Measurements from ENCODE around the gene NFIL3.

Gene NFIL3

DNA sequence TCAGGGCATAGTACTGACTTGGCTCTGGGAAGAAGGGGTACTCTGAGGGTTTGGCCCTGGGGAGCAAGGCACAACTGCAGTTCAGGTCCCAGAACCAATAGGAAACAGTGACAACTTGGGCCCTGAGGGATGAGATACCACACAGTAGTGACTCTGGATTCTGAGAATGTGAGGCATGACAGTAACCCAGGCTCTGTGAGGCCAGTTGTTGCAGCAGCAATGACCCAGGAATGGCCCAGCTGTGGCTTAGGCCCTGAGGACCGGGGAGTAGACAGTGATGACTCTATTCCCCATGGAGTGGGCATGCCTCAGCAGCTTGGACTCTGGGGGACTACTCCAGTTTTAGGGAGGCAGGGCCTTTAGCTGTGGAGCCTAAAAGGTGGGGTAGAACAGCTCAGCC is 21.5 kb upstream of the NFIL3 start:
- TF ChIP-seq, protein P1, sequence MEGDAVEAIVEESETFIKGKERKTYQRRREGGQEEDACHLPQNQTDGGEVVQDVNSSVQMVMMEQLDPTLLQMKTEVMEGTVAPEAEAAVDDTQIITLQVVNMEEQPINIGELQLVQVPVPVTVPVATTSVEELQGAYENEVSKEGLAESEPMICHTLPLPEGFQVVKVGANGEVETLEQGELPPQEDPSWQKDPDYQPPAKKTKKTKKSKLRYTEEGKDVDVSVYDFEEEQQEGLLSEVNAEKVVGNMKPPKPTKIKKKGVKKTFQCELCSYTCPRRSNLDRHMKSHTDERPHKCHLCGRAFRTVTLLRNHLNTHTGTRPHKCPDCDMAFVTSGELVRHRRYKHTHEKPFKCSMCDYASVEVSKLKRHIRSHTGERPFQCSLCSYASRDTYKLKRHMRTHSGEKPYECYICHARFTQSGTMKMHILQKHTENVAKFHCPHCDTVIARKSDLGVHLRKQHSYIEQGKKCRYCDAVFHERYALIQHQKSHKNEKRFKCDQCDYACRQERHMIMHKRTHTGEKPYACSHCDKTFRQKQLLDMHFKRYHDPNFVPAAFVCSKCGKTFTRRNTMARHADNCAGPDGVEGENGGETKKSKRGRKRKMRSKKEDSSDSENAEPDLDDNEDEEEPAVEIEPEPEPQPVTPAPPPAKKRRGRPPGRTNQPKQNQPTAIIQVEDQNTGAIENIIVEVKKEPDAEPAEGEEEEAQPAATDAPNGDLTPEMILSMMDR (IDR thresholded peaks at IDR 0.05; ENCODE audit: low read depth, low read length, missing control alignments), result no peak
- no peak for DNase-seq (ENCODE audit: low read depth)
- in situ Hi-C loops (cut with HindIII; ENCODE audit: low sequenced_read_pairs), result loop anchor here (25.0 kb wide), 1 partner anchor 217 kb away; no protein-coding TSS in a partner anchor
- no peak overlapping the region for H3K4me3 ChIP-seq (ENCODE audit: low read depth, low read length)

DNA sequence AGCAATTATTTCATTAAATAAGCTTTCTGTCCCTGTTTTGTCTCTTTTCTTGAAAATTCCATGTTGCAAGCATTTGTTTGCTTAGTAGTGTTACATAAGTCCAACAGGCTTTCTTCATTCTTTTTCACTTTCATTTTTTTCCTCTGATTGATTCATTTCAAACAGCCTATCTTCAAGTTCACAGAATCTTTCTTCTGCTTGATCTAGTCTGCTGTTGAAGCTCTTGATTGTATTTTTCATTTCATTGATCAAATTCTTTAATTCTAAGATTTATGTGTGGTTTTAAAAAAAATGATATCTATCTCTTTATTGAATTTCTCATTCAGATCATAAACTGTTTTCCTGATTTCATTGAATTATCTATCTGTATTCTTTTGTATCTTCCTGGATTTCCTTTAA is 20.4 kb upstream of the NFIL3 start:
- H3K4me3 ChIP-seq (ENCODE audit: low read depth, low read length), result no peak overlapping the region
- TF ChIP-seq, protein P1 (IDR thresholded peaks at IDR 0.05; ENCODE audit: low read depth, low read length, missing control alignments), result no peak
- no peak for DNase-seq (ENCODE audit: low read depth)
- in situ Hi-C loops (cut with HindIII; ENCODE audit: low sequenced_read_pairs), result loop anchor here (5.0 to 25.0 kb wide), 2 partner anchors 63 to 218 kb away; no protein-coding TSS in a partner anchor

DNA sequence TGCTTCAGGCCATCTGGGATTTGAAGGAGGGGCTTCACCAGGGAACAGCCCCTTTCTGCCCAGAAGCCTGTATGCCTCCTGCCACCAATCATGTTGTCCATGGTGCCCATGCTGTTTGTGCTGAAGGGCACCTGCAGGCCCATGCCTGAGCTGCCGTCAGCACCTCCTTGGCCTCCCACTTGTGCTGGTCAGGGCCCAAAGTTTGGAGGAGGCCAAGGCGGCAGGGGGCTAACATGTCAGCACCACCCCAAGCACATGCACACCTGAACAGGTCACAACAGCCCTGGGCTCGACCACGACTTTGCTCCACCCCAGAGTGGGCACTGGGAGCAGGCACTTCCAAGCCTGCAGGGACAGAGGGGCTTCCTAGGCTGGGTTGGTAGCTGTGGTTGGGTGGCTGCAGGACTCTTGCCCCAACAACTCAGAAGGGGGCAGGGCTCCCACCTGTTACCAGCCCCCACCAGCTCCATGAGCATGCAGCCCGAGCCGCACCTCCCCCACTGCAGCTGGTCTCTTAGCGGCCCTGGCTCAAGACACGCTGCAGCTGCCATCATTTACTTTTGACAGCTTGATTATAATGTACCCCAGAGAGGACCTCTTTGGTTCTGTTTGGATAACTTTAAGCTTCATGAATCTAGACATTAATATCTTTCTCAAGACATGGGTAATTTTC is 19.8 kb upstream of the NFIL3 start:
- TF ChIP-seq, protein P1 (IDR thresholded peaks at IDR 0.05; ENCODE audit: low read depth, low read length, missing control alignments), result no peak
- no peak overlapping the region for H3K4me3 ChIP-seq (ENCODE audit: low read depth, low read length)
- no peak for DNase-seq (ENCODE audit: low read depth)
- in situ Hi-C loops (cut with HindIII; ENCODE audit: low sequenced_read_pairs), result loop anchor here (5.0 to 25.0 kb wide), 2 partner anchors 64 to 219 kb away; no protein-coding TSS in a partner anchor

DNA sequence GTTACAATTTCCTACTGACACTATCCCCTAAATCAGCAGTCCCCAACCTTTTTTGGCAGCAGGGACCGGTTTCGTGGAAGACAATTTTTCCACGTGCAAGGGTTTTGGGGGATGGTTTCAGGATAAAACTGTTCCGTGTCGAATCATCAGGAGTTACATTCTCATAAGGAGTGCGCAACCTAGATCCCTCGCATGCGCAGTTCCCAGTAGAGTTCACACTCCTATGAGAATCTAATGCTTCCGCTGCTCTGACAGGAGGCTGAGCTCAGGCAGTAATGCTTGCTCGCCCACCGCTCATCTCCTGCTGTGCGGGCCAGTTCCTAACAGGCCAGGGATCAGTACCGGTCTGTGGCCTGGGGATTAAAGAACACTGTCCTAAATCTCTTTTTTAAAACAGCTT is 13.2 kb upstream of the NFIL3 start:
- no peak for DNase-seq (ENCODE audit: low read depth)
- TF ChIP-seq, protein P1 (IDR thresholded peaks at IDR 0.05; ENCODE audit: low read depth, low read length, missing control alignments), result no peak
- in situ Hi-C loops (cut with HindIII; ENCODE audit: low sequenced_read_pairs), result loop anchor here (25.0 kb wide), 1 partner anchor 225 kb away; no protein-coding TSS in a partner anchor
- no peak overlapping the region for H3K4me3 ChIP-seq (ENCODE audit: low read depth, low read length)

DNA sequence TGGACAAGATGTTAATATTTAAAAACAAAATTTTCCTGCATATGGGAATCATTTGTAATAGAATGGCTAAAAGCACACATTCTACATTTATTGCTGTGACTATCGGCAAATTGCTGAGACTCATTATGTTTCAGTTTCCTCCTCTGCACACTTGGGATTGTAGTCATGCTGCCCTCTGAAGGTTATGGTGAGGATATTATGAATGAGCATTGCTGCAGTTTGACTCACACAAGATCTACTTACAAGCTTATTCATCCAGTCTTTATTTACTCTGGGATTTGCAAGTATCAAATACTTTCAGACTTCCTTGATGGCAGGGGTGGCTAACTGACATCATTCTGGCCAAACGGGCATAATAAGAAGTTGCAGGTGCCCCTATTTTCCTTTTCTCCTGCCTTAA is 9.5 kb upstream of the NFIL3 start:
- in situ Hi-C loops (cut with HindIII; ENCODE audit: low sequenced_read_pairs), result loop anchor here (25.0 kb wide), 1 partner anchor 229 kb away; no protein-coding TSS in a partner anchor
- no peak overlapping the region for H3K4me3 ChIP-seq (ENCODE audit: low read depth, low read length)
- TF ChIP-seq, protein P1 (IDR thresholded peaks at IDR 0.05; ENCODE audit: low read depth, low read length, missing control alignments), result peak; percentile 61
- peak; percentile 79 for DNase-seq (ENCODE audit: low read depth)

DNA sequence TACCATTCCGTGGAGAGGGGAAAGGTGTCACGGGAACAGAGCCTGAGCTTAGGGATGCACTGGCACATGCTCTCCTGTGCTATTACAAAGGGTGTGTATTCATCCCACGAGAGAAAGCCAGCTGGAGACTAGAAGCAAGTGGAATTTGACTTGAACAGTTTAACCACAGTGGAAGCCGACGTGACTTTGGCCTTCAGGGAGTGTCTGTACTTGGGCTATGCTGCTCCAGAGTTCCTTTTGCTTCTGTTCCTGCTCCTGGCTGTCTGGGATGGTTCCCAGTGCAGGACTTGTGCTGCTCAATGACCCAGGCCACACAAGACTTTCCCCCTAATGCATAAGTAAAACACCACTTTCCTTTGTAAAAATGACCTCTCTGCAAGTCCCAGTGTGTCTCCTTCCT is 7.9 kb upstream of the NFIL3 start:
- TF ChIP-seq, protein P1 (IDR thresholded peaks at IDR 0.05; ENCODE audit: low read depth, low read length, missing control alignments), result no peak
- no peak overlapping the region for H3K4me3 ChIP-seq (ENCODE audit: low read depth, low read length)
- in situ Hi-C loops (cut with HindIII; ENCODE audit: low sequenced_read_pairs), result loop anchor here (25.0 kb wide), 1 partner anchor 231 kb away; no protein-coding TSS in a partner anchor
- DNase-seq (ENCODE audit: low read depth), result no peak
